ENCODE data around the gene LRRC36. TPM values are rescaled to one million over a fixed set of nuclear protein-coding genes. Genes with fewer than 3 reads are reported as not detected.
"Not testable (repeated sequence)": the region's sequence is repeated elsewhere in the genome, so short reads cannot be mapped to it uniquely, and the experiment has no call there.

LRRC36 gene
- total and polyA plus RNA-seq, 2 donors from 2014 or later, result 2.6 to 3.1 TPM

DNA sequence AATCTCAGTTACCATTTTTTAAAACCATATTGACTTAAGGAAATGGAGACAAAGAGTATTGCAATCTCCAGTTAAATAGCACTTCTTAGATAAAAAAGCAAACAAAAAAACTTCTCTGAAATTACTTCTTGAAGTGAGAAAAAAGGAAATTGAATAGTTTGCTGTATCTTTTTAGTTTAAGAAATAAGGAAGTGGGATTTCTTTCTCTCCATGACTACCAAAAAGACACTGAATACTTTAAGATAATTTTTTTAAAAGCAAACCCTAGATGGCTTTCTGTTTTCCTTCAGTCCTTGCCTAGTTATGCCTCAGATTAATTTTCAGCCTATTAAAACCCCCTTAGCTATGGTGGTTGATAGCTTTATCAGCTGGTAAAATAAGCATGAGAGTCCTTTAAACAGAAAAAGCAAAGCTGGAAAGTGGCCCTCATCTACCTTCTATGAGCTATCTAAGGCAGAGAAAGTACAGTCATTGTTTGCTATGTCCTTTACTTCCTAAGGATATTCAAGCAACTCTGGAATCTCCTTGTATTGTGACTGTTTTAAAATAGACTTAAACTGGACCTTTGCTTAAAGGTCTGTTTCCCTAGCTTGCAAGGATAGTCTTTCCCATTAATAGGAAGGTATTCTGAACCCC lies 38.1 kb downstream of the LRRC36 start:
- Histone ChIP-seq H3K9me3 (ENCODE audit: control insufficient read depth in 2 of 3, insufficient read depth in 1 of 3, low read length in 3 of 3) (no peaks in the 10 kb centered on the region), H3K36me3 (ENCODE audit: control insufficient read depth in 2 of 3, insufficient read depth in 3 of 3, low read length in 3 of 3) (no peaks in the 10 kb centered on the region), H3K27ac (ENCODE audit: low read depth in 2 of 2, low read length in 2 of 2) (no peak overlapping the region), H3K4me1 (ENCODE audit: control insufficient read depth in 2 of 3, insufficient read depth in 2 of 3, low read depth in 1 of 3, low read length in 3 of 3) (peaks cover 0 to 3% (median 0%) of the 10 kb centered on the region in 3 donors), H3K4me3 (ENCODE audit: low read length in 3 of 3) (no peak overlapping the region), H3K27me3 (ENCODE audit: control insufficient read depth, insufficient read depth, low read length) (no peaks in the 10 kb centered on the region), H3K9ac (ENCODE audit: low read length in 3 of 3) (no peak overlapping the region)
- no peak for TF ChIP-seq CTCF (IDR thresholded peaks at IDR 0.05; ENCODE audit: borderline replicate concordance, extremely low read depth, insufficient read depth)
- DNase-seq (no peak), FAIRE-seq (no peak)
- intact Hi-C loops (cut with DNase I), result no loop called here

DNA sequence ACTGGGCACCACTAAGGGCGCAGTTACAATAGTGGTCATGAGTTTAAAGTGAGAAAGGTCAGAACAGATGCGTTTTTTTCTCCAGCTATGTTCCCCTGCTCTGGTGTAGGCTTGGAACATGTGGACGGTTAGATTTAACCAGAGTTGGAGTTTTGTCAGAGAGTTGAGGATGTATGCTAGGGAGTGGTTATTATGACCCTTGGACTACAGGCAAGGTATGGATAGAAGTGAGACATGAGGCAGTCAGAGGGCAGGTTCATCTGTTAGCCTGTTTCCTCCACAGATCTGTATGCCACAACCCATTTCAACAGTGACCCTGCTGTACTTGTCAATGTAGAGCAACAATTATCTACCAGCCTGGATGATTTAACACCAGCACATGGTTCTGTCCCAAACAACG lies 44.0 kb downstream of the LRRC36 start:
- no peak overlapping the region for H3K27ac ChIP-seq (ENCODE audit: low read depth in 2 of 2, low read length in 2 of 2)
- H3K36me3 ChIP-seq (ENCODE audit: control insufficient read depth in 2 of 3, insufficient read depth in 3 of 3, low read length in 3 of 3), result no peaks in the 10 kb centered on the region
- FAIRE-seq (no peak), DNase-seq (no peak)
- H3K4me1 ChIP-seq (ENCODE audit: control insufficient read depth in 2 of 3, insufficient read depth in 2 of 3, low read depth in 1 of 3, low read length in 3 of 3), result no peaks in the 10 kb centered on the region
- no peaks in the 10 kb centered on the region for H3K9me3 ChIP-seq (ENCODE audit: control insufficient read depth in 2 of 3, insufficient read depth in 1 of 3, low read length in 3 of 3)
- intact Hi-C loops (cut with DNase I), result no loop called here
- H3K9ac ChIP-seq (ENCODE audit: low read length in 3 of 3), result no peak overlapping the region
- H3K4me3 ChIP-seq (ENCODE audit: low read length in 3 of 3), result no peak overlapping the region
- no peak for TF ChIP-seq CTCF (IDR thresholded peaks at IDR 0.05; ENCODE audit: borderline replicate concordance, extremely low read depth, insufficient read depth)
- no peaks in the 10 kb centered on the region for H3K27me3 ChIP-seq (ENCODE audit: control insufficient read depth, insufficient read depth, low read length)

DNA sequence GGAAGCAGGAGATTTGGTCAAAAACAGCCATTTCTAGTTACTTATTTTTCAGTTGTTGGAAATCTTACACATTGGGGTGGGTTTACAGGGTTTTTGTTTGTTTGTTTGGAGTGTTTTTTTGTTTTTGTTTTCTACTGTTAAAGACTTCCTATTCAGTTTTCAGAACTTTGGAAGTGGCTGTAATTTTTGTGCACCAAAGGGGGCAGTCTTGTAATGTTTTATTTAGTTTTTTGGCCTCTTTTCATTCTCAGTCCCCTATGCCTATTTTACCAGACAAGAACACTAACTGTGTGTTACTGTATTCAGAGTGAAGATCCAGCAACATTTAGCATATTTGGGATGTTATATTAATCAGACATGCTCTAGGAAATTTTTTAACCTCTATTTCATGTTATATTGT lies 46.0 kb downstream of the LRRC36 start:
- Histone ChIP-seq H3K9ac (ENCODE audit: low read length in 3 of 3) (no peak overlapping the region), H3K4me3 (ENCODE audit: low read length in 3 of 3) (no peak overlapping the region), H3K9me3 (ENCODE audit: control insufficient read depth in 2 of 3, insufficient read depth in 1 of 3, low read length in 3 of 3) (no peaks in the 10 kb centered on the region), H3K27me3 (ENCODE audit: control insufficient read depth, insufficient read depth, low read length) (no peaks in the 10 kb centered on the region), H3K27ac (ENCODE audit: low read depth in 2 of 2, low read length in 2 of 2) (no peak overlapping the region), H3K4me1 (ENCODE audit: control insufficient read depth in 2 of 3, insufficient read depth in 2 of 3, low read depth in 1 of 3, low read length in 3 of 3) (no peaks in the 10 kb centered on the region), H3K36me3 (ENCODE audit: control insufficient read depth in 2 of 3, insufficient read depth in 3 of 3, low read length in 3 of 3) (no peaks in the 10 kb centered on the region)
- TF ChIP-seq CTCF (IDR thresholded peaks at IDR 0.05; ENCODE audit: borderline replicate concordance, extremely low read depth, insufficient read depth), result peak; percentile 39
- intact Hi-C loops (cut with DNase I), result no loop called here
- peak in 1 of 5 donors; percentile 50 for DNase-seq
- FAIRE-seq, result no peak

- H3K36me3 ChIP-seq (ENCODE audit: control insufficient read depth in 2 of 3, insufficient read depth in 3 of 3, low read length in 3 of 3); H3K27ac ChIP-seq (ENCODE audit: low read depth in 2 of 2, low read length in 2 of 2); H3K9me3 ChIP-seq (ENCODE audit: control insufficient read depth in 2 of 3, insufficient read depth in 1 of 3, low read length in 3 of 3); DNase-seq; H3K4me1 ChIP-seq (ENCODE audit: control insufficient read depth in 2 of 3, insufficient read depth in 2 of 3, low read depth in 1 of 3, low read length in 3 of 3); intact Hi-C loops (cut with DNase I); FAIRE-seq; H3K4me3 ChIP-seq (ENCODE audit: low read length in 3 of 3); H3K9ac ChIP-seq (ENCODE audit: low read length in 3 of 3); H3K27me3 ChIP-seq (ENCODE audit: control insufficient read depth, insufficient read depth, low read length): not testable (repeated sequence)
Observed at GRCh38 chr16:67376012-67376411, 49.4 kb downstream of the LRRC36 start.

Measured in kidney (tissue), 14 donors.